ENCODE data around the gene DPF3. TPM values are rescaled to one million over a fixed set of nuclear protein-coding genes. Genes with fewer than 3 reads are reported as not detected.
"Not testable (repeated sequence)": the region's sequence is repeated elsewhere in the genome, so short reads cannot be mapped to it uniquely, and the experiment has no call there.

The DPF3 gene
- total RNA-seq, 1 experiment from 2014 or later = 0.31 TPM

- TF ChIP-seq ZNF425 (CRISPR knock-in tag; conservative IDR thresholded peaks at IDR 0.05) = no peak
- TF ChIP-seq, protein P1, sequence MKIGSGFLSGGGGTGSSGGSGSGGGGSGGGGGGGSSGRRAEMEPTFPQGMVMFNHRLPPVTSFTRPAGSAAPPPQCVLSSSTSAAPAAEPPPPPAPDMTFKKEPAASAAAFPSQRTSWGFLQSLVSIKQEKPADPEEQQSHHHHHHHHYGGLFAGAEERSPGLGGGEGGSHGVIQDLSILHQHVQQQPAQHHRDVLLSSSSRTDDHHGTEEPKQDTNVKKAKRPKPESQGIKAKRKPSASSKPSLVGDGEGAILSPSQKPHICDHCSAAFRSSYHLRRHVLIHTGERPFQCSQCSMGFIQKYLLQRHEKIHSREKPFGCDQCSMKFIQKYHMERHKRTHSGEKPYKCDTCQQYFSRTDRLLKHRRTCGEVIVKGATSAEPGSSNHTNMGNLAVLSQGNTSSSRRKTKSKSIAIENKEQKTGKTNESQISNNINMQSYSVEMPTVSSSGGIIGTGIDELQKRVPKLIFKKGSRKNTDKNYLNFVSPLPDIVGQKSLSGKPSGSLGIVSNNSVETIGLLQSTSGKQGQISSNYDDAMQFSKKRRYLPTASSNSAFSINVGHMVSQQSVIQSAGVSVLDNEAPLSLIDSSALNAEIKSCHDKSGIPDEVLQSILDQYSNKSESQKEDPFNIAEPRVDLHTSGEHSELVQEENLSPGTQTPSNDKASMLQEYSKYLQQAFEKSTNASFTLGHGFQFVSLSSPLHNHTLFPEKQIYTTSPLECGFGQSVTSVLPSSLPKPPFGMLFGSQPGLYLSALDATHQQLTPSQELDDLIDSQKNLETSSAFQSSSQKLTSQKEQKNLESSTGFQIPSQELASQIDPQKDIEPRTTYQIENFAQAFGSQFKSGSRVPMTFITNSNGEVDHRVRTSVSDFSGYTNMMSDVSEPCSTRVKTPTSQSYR (CRISPR knock-in tag; IDR thresholded peaks at IDR 0.05) = no peak
Observed at GRCh38 chr14:72876005-72876709, 17.7 kb downstream of the DPF3 start (continued).

DNA sequence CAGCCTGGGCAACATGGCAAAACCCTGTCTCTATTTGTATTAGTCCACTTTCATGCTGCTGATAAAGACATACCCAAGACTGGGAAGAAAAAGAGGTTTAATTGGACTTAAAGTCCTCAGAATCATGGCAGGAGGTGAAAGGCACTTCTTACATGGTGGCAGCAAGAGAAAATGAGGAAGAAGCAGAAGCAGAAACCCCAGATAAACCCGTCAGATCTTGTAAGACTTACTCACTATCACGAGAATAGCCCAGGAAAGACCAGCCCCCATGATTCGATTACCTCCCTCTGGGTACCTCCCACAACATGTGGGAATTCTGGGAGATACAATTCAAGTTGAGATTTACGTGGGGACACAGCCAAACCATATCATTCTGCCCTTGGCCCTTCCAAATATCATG, 23.0 kb downstream of the DPF3 start:
- H3K27me3 Mint-ChIP-seq (ENCODE audit: low read depth); H3K4me1 Mint-ChIP-seq; H3K27ac Mint-ChIP-seq; CTCF ChIA-PET; ATAC-seq; H3K4me3 Mint-ChIP-seq; POLR2A ChIA-PET; DNase-seq (ENCODE audit: low spot score): not testable (repeated sequence)
- H3K36me3 Mint-ChIP-seq = peaks cover 17% of the 10 kb centered on the region
- H3K9me3 Mint-ChIP-seq = peaks cover 23% of the 10 kb centered on the region

GRCh38 chr14:72869407-72870329, 24.2 kb downstream of the DPF3 start:
- ChIA-PET CTCF (no interaction called here), POLR2A (no interaction called here)
- ATAC-seq = no peak
- Mint-ChIP-seq H3K9me3 (peaks cover 21% of the 10 kb centered on the region), H3K27ac (no peak overlapping the region), H3K4me3 (no peak overlapping the region), H3K4me1 (no peaks in the 10 kb centered on the region), H3K27me3 (ENCODE audit: low read depth) (peaks cover 2% of the 10 kb centered on the region; the same call in 1 of the 2 replicates), H3K36me3 (peaks cover 17% of the 10 kb centered on the region)
- no peak for DNase-seq (ENCODE audit: low spot score)
- TF ChIP-seq ZSCAN18 (CRISPR knock-in tag; IDR thresholded peaks at IDR 0.05) (no peak), NFE2L1 (CRISPR knock-in tag; IDR thresholded peaks at IDR 0.05) (no peak), MYBL2 (CRISPR knock-in tag; IDR thresholded peaks at IDR 0.05) (no peak), ERG (CRISPR knock-in tag; IDR thresholded peaks at IDR 0.05) (no peak), ATF1 (CRISPR knock-in tag; IDR thresholded peaks at IDR 0.05) (no peak), ATF2 (CRISPR knock-in tag; IDR thresholded peaks at IDR 0.05; ENCODE audit: borderline replicate concordance, low read depth) (no peak), JAZF1 (CRISPR knock-in tag; IDR thresholded peaks at IDR 0.05) (no peak)
- TF ChIP-seq, protein P1 (CRISPR knock-in tag; IDR thresholded peaks at IDR 0.05) = no peak
- TF ChIP-seq, protein P2, sequence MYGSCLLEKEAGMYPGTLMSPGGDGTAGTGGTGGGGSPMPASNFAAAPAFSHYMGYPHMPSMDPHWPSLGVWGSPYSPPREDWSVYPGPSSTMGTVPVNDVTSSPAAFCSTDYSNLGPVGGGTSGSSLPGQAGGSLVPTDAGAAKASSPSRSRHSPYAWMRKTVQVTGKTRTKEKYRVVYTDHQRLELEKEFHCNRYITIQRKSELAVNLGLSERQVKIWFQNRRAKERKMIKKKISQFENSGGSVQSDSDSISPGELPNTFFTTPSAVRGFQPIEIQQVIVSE (CRISPR knock-in tag; IDR thresholded peaks at IDR 0.05; ENCODE audit: borderline replicate concordance) = no peak
- TF ChIP-seq, protein P3, sequence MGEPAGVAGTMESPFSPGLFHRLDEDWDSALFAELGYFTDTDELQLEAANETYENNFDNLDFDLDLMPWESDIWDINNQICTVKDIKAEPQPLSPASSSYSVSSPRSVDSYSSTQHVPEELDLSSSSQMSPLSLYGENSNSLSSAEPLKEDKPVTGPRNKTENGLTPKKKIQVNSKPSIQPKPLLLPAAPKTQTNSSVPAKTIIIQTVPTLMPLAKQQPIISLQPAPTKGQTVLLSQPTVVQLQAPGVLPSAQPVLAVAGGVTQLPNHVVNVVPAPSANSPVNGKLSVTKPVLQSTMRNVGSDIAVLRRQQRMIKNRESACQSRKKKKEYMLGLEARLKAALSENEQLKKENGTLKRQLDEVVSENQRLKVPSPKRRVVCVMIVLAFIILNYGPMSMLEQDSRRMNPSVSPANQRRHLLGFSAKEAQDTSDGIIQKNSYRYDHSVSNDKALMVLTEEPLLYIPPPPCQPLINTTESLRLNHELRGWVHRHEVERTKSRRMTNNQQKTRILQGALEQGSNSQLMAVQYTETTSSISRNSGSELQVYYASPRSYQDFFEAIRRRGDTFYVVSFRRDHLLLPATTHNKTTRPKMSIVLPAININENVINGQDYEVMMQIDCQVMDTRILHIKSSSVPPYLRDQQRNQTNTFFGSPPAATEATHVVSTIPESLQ (CRISPR knock-in tag; IDR thresholded peaks at IDR 0.05) = no peak
- TF ChIP-seq, protein P4, sequence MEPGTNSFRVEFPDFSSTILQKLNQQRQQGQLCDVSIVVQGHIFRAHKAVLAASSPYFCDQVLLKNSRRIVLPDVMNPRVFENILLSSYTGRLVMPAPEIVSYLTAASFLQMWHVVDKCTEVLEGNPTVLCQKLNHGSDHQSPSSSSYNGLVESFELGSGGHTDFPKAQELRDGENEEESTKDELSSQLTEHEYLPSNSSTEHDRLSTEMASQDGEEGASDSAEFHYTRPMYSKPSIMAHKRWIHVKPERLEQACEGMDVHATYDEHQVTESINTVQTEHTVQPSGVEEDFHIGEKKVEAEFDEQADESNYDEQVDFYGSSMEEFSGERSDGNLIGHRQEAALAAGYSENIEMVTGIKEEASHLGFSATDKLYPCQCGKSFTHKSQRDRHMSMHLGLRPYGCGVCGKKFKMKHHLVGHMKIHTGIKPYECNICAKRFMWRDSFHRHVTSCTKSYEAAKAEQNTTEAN (CRISPR knock-in tag; IDR thresholded peaks at IDR 0.05) = no peak
